HEK293 (cell line): ENCODE measurements around the gene NAA16.

Experiments used
- CTCF ChIA-PET: fragments of 350-600 bp; formaldehyde crosslinking; extraction: SDS; loops from one replicate; lab custom pipeline; 2021; ENCODE audit warnings: antibody characterized with exemption; lab: Yijun Ruan, JAX
- POLR2A ChIA-PET: fragments of 300-600 bp; formaldehyde crosslinking; extraction: SDS; loops from one replicate; lab custom pipeline; 2020; ENCODE audit warnings: antibody characterized with exemption, inconsistent platforms; lab: Yijun Ruan, JAX
- H3K27ac ChIP-seq: fragments of 200-500 bp; sonication (Bioruptor generic); 2 replicates; pipeline ENCODE4 v1.5.1; 2014; ENCODE audit warnings: low read depth, low read length, control low read depth, inconsistent platforms; ENCODE audit errors: extremely low read depth
- H3K36me3 ChIP-seq, 2 experiments: fragments of 200-500 bp in 1 of 2; sonication (Bioruptor generic) in 1 of 2; 1 replicate in 1 of 2; 2 replicates in 1 of 2; pipeline ENCODE4 v1.5.1; 2014 to 2017; ENCODE audit warnings: inconsistent platforms in 2 of 2, low read length in 2 of 2; ENCODE audit not compliant: control insufficient read depth in 2 of 2, insufficient read depth in 1 of 2
- H3K4me1 ChIP-seq: fragments of 200-500 bp; sonication (Bioruptor generic); 2 replicates; pipeline ENCODE4 v1.5.1; 2014; ENCODE audit warnings: mild to moderate bottlenecking, low read length, inconsistent platforms; ENCODE audit not compliant: control insufficient read depth, insufficient read depth
- H3K4me3 ChIP-seq: 2 replicates; pipeline ENCODE4 v1.5.1; 2011; ENCODE audit warnings: low read depth, mild to moderate bottlenecking, control low read depth, low read length, moderate library complexity
- H3K9me3 ChIP-seq: fragments of 200-500 bp; sonication (Bioruptor generic); 2 replicates; pipeline ENCODE4 v1.5.1; 2014; ENCODE audit warnings: low read depth, low read length, inconsistent platforms; ENCODE audit not compliant: control insufficient read depth, insufficient read depth
- GLIS2 ChIP-seq: fragments of 450-650 bp; formaldehyde crosslinking; IDR thresholded peaks from 2 replicates; pipeline ENCODE4 v1.5.1; 2016; ENCODE audit warnings: missing biosample characterization, missing genetic modification characterization
- INSM2 ChIP-seq: fragments of 450-650 bp; formaldehyde crosslinking; IDR thresholded peaks from 2 replicates; pipeline ENCODE4 v1.5.1; 2016; ENCODE audit warnings: missing biosample characterization, missing genetic modification characterization
- OVOL3 ChIP-seq: fragments of 450-650 bp; formaldehyde crosslinking; IDR thresholded peaks from 2 replicates; pipeline ENCODE4 v1.5.1; 2016; ENCODE audit warnings: missing biosample characterization, missing genetic modification characterization
- PATZ1 ChIP-seq: fragments of 450-650 bp; formaldehyde crosslinking; IDR thresholded peaks from 2 replicates; pipeline ENCODE4 v1.5.1; 2016; ENCODE audit warnings: missing biosample characterization, missing genetic modification characterization
- PRDM2 ChIP-seq: fragments of 450-650 bp; formaldehyde crosslinking; IDR thresholded peaks from 2 replicates; pipeline ENCODE4 v1.5.1; 2016; ENCODE audit warnings: missing biosample characterization, missing genetic modification characterization, borderline replicate concordance
- SCRT2 ChIP-seq: fragments of 450-650 bp; formaldehyde crosslinking; IDR thresholded peaks from 2 replicates; pipeline ENCODE4 v1.5.1; 2016; ENCODE audit warnings: missing biosample characterization, missing genetic modification characterization
- TCF7L2 ChIP-seq: IDR thresholded peaks from 2 replicates; pipeline ENCODE4 v1.6.1; 2011; ENCODE audit warnings: low read depth, mild to moderate bottlenecking, inconsistent platforms, low read length, moderate library complexity, borderline replicate concordance
- YY1 ChIP-seq: fragments of 450-650 bp; formaldehyde crosslinking; IDR thresholded peaks from 2 replicates; pipeline ENCODE4 v1.5.1; 2018; ENCODE audit warnings: missing biosample characterization, missing genetic modification characterization
- ZNF112 ChIP-seq: fragments of 450-650 bp; formaldehyde crosslinking; IDR thresholded peaks from 2 replicates; pipeline ENCODE4 v1.5.0; 2017; ENCODE audit warnings: missing biosample characterization, missing genetic modification characterization
- ZNF132 ChIP-seq: fragments of 450-650 bp; formaldehyde crosslinking; IDR thresholded peaks from 2 replicates; pipeline ENCODE4 v1.5.1; 2017; ENCODE audit warnings: missing biosample characterization, missing genetic modification characterization, borderline replicate concordance
- ZNF202 ChIP-seq: fragments of 450-650 bp; formaldehyde crosslinking; IDR thresholded peaks from 2 replicates; pipeline ENCODE4 v1.5.1; 2016; ENCODE audit warnings: missing biosample characterization, missing genetic modification characterization, borderline replicate concordance
- ZNF214 ChIP-seq: fragments of 450-650 bp; formaldehyde crosslinking; IDR thresholded peaks from 2 replicates; pipeline ENCODE4 v1.5.1; 2017; ENCODE audit warnings: missing biosample characterization, mild to moderate bottlenecking, missing genetic modification characterization, borderline replicate concordance
- ZNF223 ChIP-seq: fragments of 450-650 bp; formaldehyde crosslinking; IDR thresholded peaks from 2 replicates; pipeline ENCODE4 v1.5.1; 2016; ENCODE audit warnings: missing biosample characterization, missing genetic modification characterization
- ZNF24 ChIP-seq: fragments of 450-650 bp; formaldehyde crosslinking; IDR thresholded peaks from 2 replicates; pipeline ENCODE4 v1.5.1; 2016; ENCODE audit warnings: missing biosample characterization, missing genetic modification characterization
- ZNF354C ChIP-seq: fragments of 450-650 bp; formaldehyde crosslinking; IDR thresholded peaks from 2 replicates; pipeline ENCODE4 v1.5.1; 2016; ENCODE audit warnings: missing biosample characterization, missing genetic modification characterization, low read depth, borderline replicate concordance
- ZNF366 ChIP-seq: fragments of 450-650 bp; formaldehyde crosslinking; conservative IDR thresholded peaks from 2 replicates; pipeline ENCODE4 v1.5.1; 2016; ENCODE audit warnings: missing biosample characterization, missing genetic modification characterization
- ZNF555 ChIP-seq: fragments of 450-650 bp; formaldehyde crosslinking; conservative IDR thresholded peaks from 2 replicates; pipeline ENCODE4 v1.5.1; 2017; ENCODE audit warnings: missing biosample characterization, mild to moderate bottlenecking, missing genetic modification characterization, inconsistent platforms
- ZNF558 ChIP-seq: fragments of 450-650 bp; formaldehyde crosslinking; IDR thresholded peaks from 2 replicates; pipeline ENCODE4 v1.5.1; 2016; ENCODE audit warnings: missing biosample characterization, missing genetic modification characterization
- ZNF596 ChIP-seq: fragments of 450-650 bp; IDR thresholded peaks from 2 replicates; pipeline ENCODE4 v1.5.0; 2018; ENCODE audit warnings: missing biosample characterization, mild to moderate bottlenecking, missing genetic modification characterization, moderate library complexity
- ZNF670 ChIP-seq: fragments of 450-650 bp; formaldehyde crosslinking; IDR thresholded peaks from 2 replicates; pipeline ENCODE4 v1.5.1; 2016; ENCODE audit warnings: missing biosample characterization, missing genetic modification characterization, low read depth
- ZNF76 ChIP-seq: fragments of 450-650 bp; formaldehyde crosslinking; IDR thresholded peaks from 2 replicates; pipeline ENCODE4; 2016; ENCODE audit warnings: low read depth, missing biosample characterization, missing genetic modification characterization, borderline replicate concordance
- TF ChIP-seq, protein P1 (sequence below): fragments of 450-650 bp; formaldehyde crosslinking; IDR thresholded peaks from 2 replicates; pipeline ENCODE4 v1.5.1; 2016; ENCODE audit warnings: missing biosample characterization, missing genetic modification characterization

NAA16 gene

GRCh38 chr13:41384749-41385503 is 73.9 kb downstream of the NAA16 start (continued):
- no peak for TF ChIP-seq ZNF24
- TF ChIP-seq ZNF366 (tag by site-specific recombination), result no peak

GRCh38 chr13:41386211-41386610 is 75.1 kb downstream of the NAA16 start:
- ChIA-PET POLR2A (no interaction called here), CTCF (interaction anchor here (0.7 kb wide), 1 partner anchor 12 kb away, joined by 3 read pairs; no protein-coding TSS in a partner anchor)
- H3K36me3 ChIP-seq, result no peaks in the 10 kb centered on the region
- TF ChIP-seq ZNF76 (tag by site-specific recombination), result no peak
- no peak for TF ChIP-seq ZNF223 (tag by site-specific recombination)
- TF ChIP-seq ZNF112 (tag by site-specific recombination), result no peak
- no peak for TF ChIP-seq ZNF214 (tag by site-specific recombination)
- TF ChIP-seq PRDM2 (tag by site-specific recombination), result no peak
- TF ChIP-seq TCF7L2, result no peak
- no peak for TF ChIP-seq YY1
- no peak for TF ChIP-seq SCRT2 (tag by site-specific recombination)
- TF ChIP-seq ZNF354C, result no peak
- TF ChIP-seq ZNF202 (tag by site-specific recombination), result no peak
- TF ChIP-seq, protein P1, sequence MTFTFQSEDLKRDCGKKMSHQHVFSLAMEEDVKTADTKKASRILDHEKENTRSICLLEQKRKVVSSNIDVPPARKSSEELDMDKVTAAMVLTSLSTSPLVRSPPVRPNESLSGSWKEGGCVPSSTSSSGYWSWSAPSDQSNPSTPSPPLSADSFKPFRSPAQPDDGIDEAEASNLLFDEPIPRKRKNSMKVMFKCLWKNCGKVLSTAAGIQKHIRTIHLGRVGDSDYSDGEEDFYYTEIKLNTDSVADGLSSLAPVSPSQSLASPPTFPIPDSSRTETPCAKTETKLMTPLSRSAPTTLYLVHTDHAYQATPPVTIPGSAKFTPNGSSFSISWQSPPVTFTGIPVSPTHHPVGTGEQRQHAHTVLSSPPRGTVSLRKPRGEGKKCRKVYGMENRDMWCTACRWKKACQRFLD (tag by site-specific recombination), result no peak
- no peak for TF ChIP-seq INSM2 (tag by site-specific recombination)
- TF ChIP-seq ZNF596 (tag by site-specific recombination), result no peak
- no peak for TF ChIP-seq OVOL3
- no peak for TF ChIP-seq ZNF670
- no peak for TF ChIP-seq GLIS2 (tag by site-specific recombination)
- TF ChIP-seq ZNF555 (tag by site-specific recombination), result no peak
- no peak for TF ChIP-seq PATZ1
- TF ChIP-seq ZNF558, result no peak
- TF ChIP-seq ZNF132, result no peak
- no peak overlapping the region for H3K27ac ChIP-seq
- H3K9me3 ChIP-seq, result no peaks in the 10 kb centered on the region
- H3K4me1 ChIP-seq, result no peaks in the 10 kb centered on the region
- no peak overlapping the region for H3K4me3 ChIP-seq
